SU-DHL-6 (cell line): ENCODE data around the gene FMN1.

Experiments used
- H2AFZ ChIP-seq: fragments of 200-600 bp; sonication (generic); 2 replicates; pipeline ENCODE4 v1.6.1; 2014; ENCODE audit warnings: low read depth, mild to moderate bottlenecking, moderate library complexity, mixed read lengths, antibody characterized with exemption, low read length; ENCODE audit not compliant: severe bottlenecking
- H3F3A ChIP-seq: fragments of 200-600 bp; shearing (Covaris generic); 2 replicates; pipeline ENCODE4 v1.6.0; 2016; ENCODE audit warnings: antibody characterized with exemption, mild to moderate bottlenecking; ENCODE audit not compliant: insufficient read depth
- H3K27ac ChIP-seq: fragments of 200-600 bp; sonication (generic); 2 replicates; pipeline ENCODE4 v1.5.1; 2016; ENCODE audit warnings: low read depth, mild to moderate bottlenecking, low read length, moderate library complexity, mixed read lengths
- H3K27me3 ChIP-seq: fragments of 200-600 bp; sonication (generic), shearing (Covaris generic); 2 replicates; pipeline ENCODE4 v1.6.0; 2014; ENCODE audit warnings: mild to moderate bottlenecking, low read length
- H3K36me3 ChIP-seq: fragments of 200-600 bp; sonication (generic); 2 replicates; pipeline ENCODE4 v1.6.1; 2014; ENCODE audit warnings: mild to moderate bottlenecking, low read length, mixed read lengths
- H3K4me2 ChIP-seq: fragments of 300-600, 200-600 bp; shearing (Covaris generic), sonication (generic); 2 replicates; pipeline ENCODE4 v1.6.0; 2014; ENCODE audit warnings: low read length, low read depth, mild to moderate bottlenecking; ENCODE audit not compliant: poor library complexity, severe bottlenecking
- H3K4me3 ChIP-seq: fragments of 200-600 bp; sonication (generic); 2 replicates; pipeline ENCODE4 v1.5.1; 2014; ENCODE audit warnings: antibody characterized with exemption, low read length, mild to moderate bottlenecking, mixed read lengths; ENCODE audit not compliant: insufficient read depth, poor library complexity, severe bottlenecking
- H3K79me2 ChIP-seq: fragments of 200-600 bp; sonication (generic); 2 replicates; pipeline ENCODE4 v1.6.1; 2014; ENCODE audit warnings: mild to moderate bottlenecking, low read length, moderate library complexity; ENCODE audit not compliant: insufficient read depth
- H3K9ac ChIP-seq: fragments of 200-600 bp; sonication (generic); 2 replicates; pipeline ENCODE4 v1.7.0; 2014; ENCODE audit warnings: mild to moderate bottlenecking, low read length
- H3K9me2 ChIP-seq: fragments of 200-600 bp; sonication (generic); replicated peaks from 2 replicates; pipeline ENCODE4 v1.6.1; 2014; ENCODE audit warnings: low read length; ENCODE audit not compliant: insufficient read depth
- H3K9me3 ChIP-seq: fragments of 200-600 bp; sonication (generic); 2 replicates; pipeline ENCODE4 v1.6.1; 2014; ENCODE audit warnings: low read length, mixed read lengths; ENCODE audit not compliant: insufficient read depth
- H4K20me1 ChIP-seq: fragments of 200-600 bp; sonication (generic); 2 replicates; pipeline ENCODE4 v1.6.1; 2014; ENCODE audit warnings: low read depth, mild to moderate bottlenecking, antibody characterized with exemption, low read length, moderate library complexity, mixed read lengths
- CTCF ChIP-seq: fragments of 200-600 bp; sonication (generic); IDR thresholded peaks from one replicate; pipeline ENCODE4 v1.5.1; 2017; ENCODE audit warnings: antibody characterized with exemption, mild to moderate bottlenecking, low read length, moderate library complexity; ENCODE audit not compliant: insufficient read depth, poor library complexity, severe bottlenecking
- EZH2phosphoT487 ChIP-seq: fragments of 200-600 bp; sonication (generic), shearing (Covaris generic); conservative IDR thresholded peaks from 2 replicates; pipeline ENCODE4 v1.6.1; 2018; ENCODE audit warnings: mild to moderate bottlenecking, antibody characterized with exemption, low read length, moderate library complexity, mixed read lengths

FMN1 gene

GRCh38 chr15:33068511-33068990 is 126.0 kb downstream of the FMN1 start:
- no peak overlapping the region for H3K4me2 ChIP-seq
- H3K9ac ChIP-seq: no peak overlapping the region
- no peaks in the 10 kb centered on the region for H3F3A ChIP-seq
- no peaks in the 10 kb centered on the region for H3K9me3 ChIP-seq
- no peaks in the 10 kb centered on the region for H3K36me3 ChIP-seq
- no peak overlapping the region for H3K4me3 ChIP-seq
- H2AFZ ChIP-seq: no peak overlapping the region
- no peaks in the 10 kb centered on the region for H3K9me2 ChIP-seq
- H4K20me1 ChIP-seq: no peaks in the 10 kb centered on the region
- no peaks in the 10 kb centered on the region for H3K79me2 ChIP-seq
- no peak for TF ChIP-seq EZH2phosphoT487
- TF ChIP-seq CTCF: no peak
- H3K27me3 ChIP-seq: no peaks in the 10 kb centered on the region
- H3K27ac ChIP-seq: no peak overlapping the region

GRCh38 chr15:33068007-33068481 is 126.5 kb downstream of the FMN1 start:
- Histone ChIP-seq H3K4me2 (no peak overlapping the region), H3K9ac (no peak overlapping the region), H3K9me2 (no peaks in the 10 kb centered on the region), H3K79me2 (no peaks in the 10 kb centered on the region), H3K36me3 (no peaks in the 10 kb centered on the region), H3K27ac (no peak overlapping the region), H2AFZ (no peak overlapping the region), H3F3A (no peaks in the 10 kb centered on the region), H3K9me3 (no peaks in the 10 kb centered on the region), H3K27me3 (no peaks in the 10 kb centered on the region), H4K20me1 (no peaks in the 10 kb centered on the region), H3K4me3 (no peak overlapping the region)
- TF ChIP-seq EZH2phosphoT487: no peak

GRCh38 chr15:33067456-33067855 is 127.1 kb downstream of the FMN1 start:
- TF ChIP-seq EZH2phosphoT487 (no peak), CTCF (no peak)
- H3K4me3 ChIP-seq: no peak overlapping the region
- H3F3A ChIP-seq: no peaks in the 10 kb centered on the region
- no peak overlapping the region for H3K4me2 ChIP-seq
- no peak overlapping the region for H2AFZ ChIP-seq
- no peaks in the 10 kb centered on the region for H3K9me2 ChIP-seq
- no peaks in the 10 kb centered on the region for H3K79me2 ChIP-seq
- no peaks in the 10 kb centered on the region for H4K20me1 ChIP-seq
- H3K27me3 ChIP-seq: no peaks in the 10 kb centered on the region
- no peaks in the 10 kb centered on the region for H3K9me3 ChIP-seq
- H3K9ac ChIP-seq: no peak overlapping the region
- no peak overlapping the region for H3K27ac ChIP-seq
- no peaks in the 10 kb centered on the region for H3K36me3 ChIP-seq

- H3K4me2 ChIP-seq: no peak overlapping the region
- H3K9ac ChIP-seq: no peak overlapping the region
- H3K9me3 ChIP-seq: no peaks in the 10 kb centered on the region
- no peak overlapping the region for H3K4me3 ChIP-seq
- H3K36me3 ChIP-seq: no peaks in the 10 kb centered on the region
- H3K79me2 ChIP-seq: no peaks in the 10 kb centered on the region
- H4K20me1 ChIP-seq: no peaks in the 10 kb centered on the region
- no peaks in the 10 kb centered on the region for H3K27me3 ChIP-seq
- no peaks in the 10 kb centered on the region for H3F3A ChIP-seq
- no peaks in the 10 kb centered on the region for H3K9me2 ChIP-seq
- H2AFZ ChIP-seq: no peak overlapping the region
- no peak overlapping the region for H3K27ac ChIP-seq
- no peak for TF ChIP-seq EZH2phosphoT487
- TF ChIP-seq CTCF: no peak
These were observed 127.9 kb downstream of the FMN1 start for GRCh38 chr15:33066584-33066983.
